ENCODE results near the gene SEMA4D. TPM values are rescaled to one million over a fixed set of nuclear protein-coding genes. Genes with fewer than 3 reads are reported as not detected.

SEMA4D gene
- total and polyA plus RNA-seq, 9 of the 15 experiments (the other 6 are each of a cell fraction or from before 2014, with no cell fraction given), result 0.38 to 5.1 (median 1.8) TPM

DNA sequence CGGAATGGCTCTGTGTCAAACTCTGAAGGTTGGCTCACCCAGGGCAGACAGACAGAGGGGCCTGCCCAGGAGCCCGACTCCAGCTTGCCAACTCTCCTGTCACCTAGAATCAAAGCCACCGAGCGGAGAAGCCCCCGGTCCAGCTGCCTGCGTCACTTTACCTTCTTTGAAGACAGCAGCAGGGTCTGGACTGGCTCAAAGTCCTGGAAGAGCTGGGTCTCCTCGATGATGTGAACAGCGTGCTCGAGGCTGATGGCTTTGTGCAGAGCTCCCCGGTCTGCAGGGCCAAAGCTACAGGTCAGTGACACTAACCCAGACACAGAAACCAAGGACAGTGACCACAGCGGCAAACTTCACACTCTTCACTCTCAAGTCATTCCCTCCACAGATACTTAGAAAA lies 111.7 kb downstream of the SEMA4D start (continued):
- TF ChIP-seq, protein P1, sequence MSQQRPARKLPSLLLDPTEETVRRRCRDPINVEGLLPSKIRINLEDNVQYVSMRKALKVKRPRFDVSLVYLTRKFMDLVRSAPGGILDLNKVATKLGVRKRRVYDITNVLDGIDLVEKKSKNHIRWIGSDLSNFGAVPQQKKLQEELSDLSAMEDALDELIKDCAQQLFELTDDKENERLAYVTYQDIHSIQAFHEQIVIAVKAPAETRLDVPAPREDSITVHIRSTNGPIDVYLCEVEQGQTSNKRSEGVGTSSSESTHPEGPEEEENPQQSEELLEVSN (IDR thresholded peaks at IDR 0.05; ENCODE audit: borderline replicate concordance in 1 of 2, extremely low read depth in 1 of 2, insufficient read depth in 1 of 2, insufficient read length in 1 of 2, low read depth in 1 of 2, low read length in 1 of 2, poor library complexity in 1 of 2, severe bottlenecking in 1 of 2), result no peak
- TF ChIP-seq, protein P2, sequence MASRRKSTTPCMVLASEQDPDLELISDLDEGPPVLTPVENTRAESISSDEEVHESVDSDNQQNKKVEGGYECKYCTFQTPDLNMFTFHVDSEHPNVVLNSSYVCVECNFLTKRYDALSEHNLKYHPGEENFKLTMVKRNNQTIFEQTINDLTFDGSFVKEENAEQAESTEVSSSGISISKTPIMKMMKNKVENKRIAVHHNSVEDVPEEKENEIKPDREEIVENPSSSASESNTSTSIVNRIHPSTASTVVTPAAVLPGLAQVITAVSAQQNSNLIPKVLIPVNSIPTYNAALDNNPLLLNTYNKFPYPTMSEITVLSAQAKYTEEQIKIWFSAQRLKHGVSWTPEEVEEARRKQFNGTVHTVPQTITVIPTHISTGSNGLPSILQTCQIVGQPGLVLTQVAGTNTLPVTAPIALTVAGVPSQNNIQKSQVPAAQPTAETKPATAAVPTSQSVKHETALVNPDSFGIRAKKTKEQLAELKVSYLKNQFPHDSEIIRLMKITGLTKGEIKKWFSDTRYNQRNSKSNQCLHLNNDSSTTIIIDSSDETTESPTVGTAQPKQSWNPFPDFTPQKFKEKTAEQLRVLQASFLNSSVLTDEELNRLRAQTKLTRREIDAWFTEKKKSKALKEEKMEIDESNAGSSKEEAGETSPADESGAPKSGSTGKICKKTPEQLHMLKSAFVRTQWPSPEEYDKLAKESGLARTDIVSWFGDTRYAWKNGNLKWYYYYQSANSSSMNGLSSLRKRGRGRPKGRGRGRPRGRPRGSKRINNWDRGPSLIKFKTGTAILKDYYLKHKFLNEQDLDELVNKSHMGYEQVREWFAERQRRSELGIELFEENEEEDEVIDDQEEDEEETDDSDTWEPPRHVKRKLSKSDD (conservative IDR thresholded peaks at IDR 0.05; ENCODE audit: low read length), result no peak
- TF ChIP-seq KHSRP (IDR thresholded peaks at IDR 0.05) (no peak), ZNF134 (CRISPR knock-in tag; conservative IDR thresholded peaks at IDR 0.05) (no peak), BRD4 (IDR thresholded peaks at IDR 0.05) (no peak), MAFG (tag; conservative IDR thresholded peaks at IDR 0.05) (no peak)

DNA sequence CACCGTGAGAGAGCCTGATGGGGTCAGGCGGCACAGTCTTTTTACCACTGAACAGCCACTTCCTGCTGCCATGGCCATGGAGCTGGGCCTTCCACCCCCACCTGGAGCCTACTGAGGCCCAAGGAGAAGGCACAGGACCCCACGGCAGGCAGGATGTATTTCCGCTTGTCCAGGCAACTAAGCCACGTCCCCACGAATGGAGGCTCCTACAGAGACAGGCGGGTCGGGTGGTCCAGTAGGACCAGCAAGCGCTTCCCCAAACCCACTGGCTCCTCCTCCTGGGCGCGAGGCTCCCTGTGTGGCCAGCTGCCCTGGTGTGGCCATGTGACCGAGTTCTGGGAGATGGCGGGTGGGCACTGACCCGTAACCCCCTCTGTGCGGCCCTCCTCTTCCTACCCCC lies 113.1 kb downstream of the SEMA4D start:
- in situ Hi-C loops (cut with MboI), result no loop called here
- H3K27ac ChIP-seq (ENCODE audit: extremely low read depth, low read depth, low read length), result no peak overlapping the region
- H3K9me1 ChIP-seq (ENCODE audit: control insufficient read depth, insufficient read depth, low read length), result no peaks in the 10 kb centered on the region
- WGBS (ENCODE audit: insufficient coverage, low coverage, missing lambda C conversion rate), result 10% methylated on average over 9 of the region's 15 CpGs
- ChIA-PET CTCF (ENCODE audit: low intra/inter-chr PET ratio) (interaction anchor here (0.6 kb wide), 1 partner anchor 1146 kb away, joined by 3 read pairs; no protein-coding TSS in a partner anchor), POLR2A (no interaction called here)
- H4K20me1 ChIP-seq (replicated peaks; ENCODE audit: control insufficient read depth, insufficient read depth, low read length), result no peaks in the 10 kb centered on the region
- intact Hi-C loops (cut with micrococcal nuclease), result no loop called here
- H3K4me2 ChIP-seq (ENCODE audit: insufficient read depth, low read length), result no peak overlapping the region
- no peak overlapping the region for H2AFZ ChIP-seq (ENCODE audit: low read depth, low read length)
- no peak for FAIRE-seq
- H3K4me1 ChIP-seq (replicated peaks in 1 of 2; ENCODE audit: control insufficient read depth in 2 of 2, insufficient read depth in 2 of 2, low read length in 2 of 2), result peaks cover 0 to 6% of the 10 kb centered on the region in 2 experiments; a peak in 2 of 5 replicates
- no TSS peak for BruUV-seq (replicated peaks)
- no peak overlapping the region for H3K4me3 ChIP-seq
- TF ChIP-seq RAD21 (CRISPR knock-in tag; conservative IDR thresholded peaks at IDR 0.05 in 1 of 2, IDR thresholded peaks at IDR 0.05 in 1 of 2) (no peak), HMGN3 (IDR thresholded peaks at IDR 0.05; ENCODE audit: borderline replicate concordance, extremely low read depth, insufficient read length, low read depth, low read length) (no peak), SIX5 (IDR thresholded peaks at IDR 0.05; ENCODE audit: borderline replicate concordance in 1 of 2, insufficient read depth in 1 of 2, low read depth in 1 of 2, low read length in 2 of 2) (no peak), NCOA2 (IDR thresholded peaks at IDR 0.05; ENCODE audit: partially characterized antibody in 2 of 2) (no peak)
- DNase-seq (ENCODE audit: extremely low read depth in 1 of 4, low spot score in 3 of 4), result no peak
- no peaks in the 10 kb centered on the region for H3K36me3 ChIP-seq (ENCODE audit: control insufficient read depth, insufficient read depth, low read length)
- no peak overlapping the region for H3K9ac ChIP-seq (ENCODE audit: insufficient read depth in 1 of 2, low read depth in 2 of 2, low read length in 2 of 2)
- no peaks in the 10 kb centered on the region for H3K79me2 ChIP-seq (ENCODE audit: control insufficient read depth, insufficient read depth, low read length)
- H3K27me3 ChIP-seq (ENCODE audit: control insufficient read depth in 2 of 2, insufficient read depth in 2 of 2, low read length in 2 of 2), result peaks cover 20 to 88% of the 10 kb centered on the region in 2 experiments
- ATAC-seq, result no peak
- no peaks in the 10 kb centered on the region for H3K9me3 ChIP-seq (replicated peaks; ENCODE audit: control insufficient read depth, insufficient read depth, low read depth, low read length)

Data from K562 (cell line).